T-helper 2 cell treated with Interferon-gamma antibody and Interleukin-4, amounts not matched to agents 100 ng/mL and 5 ng/mL, for 36 hours (primary cell): ENCODE data around the gene GFOD1. TPM values are rescaled to one million over a fixed set of nuclear protein-coding genes. Genes with fewer than 3 reads are reported as not detected.
"Not testable (repeated sequence)": the region's sequence is repeated elsewhere in the genome, so short reads cannot be mapped to it uniquely, and the experiment has no call there.

Source experiments
- intact Hi-C: fragments of 100-400 bp; cut with micrococcal nuclease; formaldehyde crosslinking; loops from one replicate; pipeline ENCODE4 v1.15.1; 2023
- total RNA-seq: library from RNA; stranded (reverse); gene quantifications from 2 replicates; pipeline ENCODE4 v1.2.3, GENCODE V29; 2022

The GFOD1 gene
- total RNA-seq, 1 donor from 2014 or later = 5.3 TPM

- intact Hi-C loops = no loop called here
Observed at GRCh38 chr6:13466304-13467215, 20.8 kb downstream of the GFOD1 start.

GRCh38 chr6:13465734-13466133 lies 21.7 kb downstream of the GFOD1 start:
- intact Hi-C loops = no loop called here

GRCh38 chr6:13463941-13464340 lies 23.5 kb downstream of the GFOD1 start:
- intact Hi-C loops = no loop called here

- intact Hi-C loops = no loop called here
Observed at GRCh38 chr6:13463328-13463717, 24.1 kb downstream of the GFOD1 start.

GRCh38 chr6:13462458-13463327 lies 24.7 kb downstream of the GFOD1 start:
- intact Hi-C loops = no loop called here

GRCh38 chr6:13461805-13462204 lies 25.6 kb downstream of the GFOD1 start:
- intact Hi-C loops = no loop called here

- intact Hi-C loops = no loop called here
Observed at GRCh38 chr6:13461307-13461706, 26.1 kb downstream of the GFOD1 start.

- intact Hi-C loops = not testable (repeated sequence)
Observed at GRCh38 chr6:13460289-13460688, 27.1 kb downstream of the GFOD1 start.

- intact Hi-C loops = loop anchor here (10.0 kb wide), 1 partner anchor 117 kb away; the partner anchor contains the start of gene SIRT5
Observed at GRCh38 chr6:13457577-13457976, 29.8 kb downstream of the GFOD1 start.

- intact Hi-C loops = loop anchor here (2.0 to 10.0 kb wide), 2 partner anchors 31 to 119 kb away; partner anchors contain the start of genes GFOD1 and SIRT5
Observed at GRCh38 chr6:13455552-13455966, 31.8 kb downstream of the GFOD1 start.

GRCh38 chr6:13454286-13455221 lies 32.8 kb downstream of the GFOD1 start:
- intact Hi-C loops = loop anchor here (1.0 to 10.0 kb wide), 5 partner anchors 22 to 360 kb away; partner anchors contain the start of genes GFOD1, MCUR1 and SIRT5

GRCh38 chr6:13453771-13454251 lies 33.6 kb downstream of the GFOD1 start:
- intact Hi-C loops = loop anchor here (1.0 to 10.0 kb wide), 5 partner anchors 22 to 360 kb away; partner anchors contain the start of genes GFOD1, MCUR1 and SIRT5

- intact Hi-C loops = loop anchor here (10.0 kb wide), 1 partner anchor 122 kb away; the partner anchor contains the start of gene SIRT5
Observed at GRCh38 chr6:13453153-13453552, 34.2 kb downstream of the GFOD1 start.

GRCh38 chr6:13452346-13453117 lies 34.9 kb downstream of the GFOD1 start:
- intact Hi-C loops = loop anchor here (10.0 kb wide), 1 partner anchor 122 kb away; the partner anchor contains the start of gene SIRT5

GRCh38 chr6:13451181-13451895 lies 36.1 kb downstream of the GFOD1 start:
- intact Hi-C loops = loop anchor here (10.0 kb wide), 1 partner anchor 123 kb away; the partner anchor contains the start of gene SIRT5

GRCh38 chr6:13450628-13451027 lies 36.8 kb downstream of the GFOD1 start:
- intact Hi-C loops = loop anchor here (10.0 kb wide), 1 partner anchor 124 kb away; the partner anchor contains the start of gene SIRT5

- intact Hi-C loops = no loop called here
Observed at GRCh38 chr6:13447949-13448724, 39.3 kb downstream of the GFOD1 start.

GRCh38 chr6:13446381-13446780 lies 41.0 kb downstream of the GFOD1 start:
- intact Hi-C loops = no loop called here
